NCI-H1105 treated with DMSO at 0.1 percent for 48 hours (cell line): ENCODE data around the gene LRIG1.
A peak's percentile ranks its signal among the peaks of the same experiment; 100 is the strongest.

Experiments used
- DNase-seq: peaks from one replicate; lab custom pipeline; 2025; lab: John Stamatoyannopoulos, UW

LRIG1 gene

GRCh38 chr3:66403323-66403990 is 97.4 kb downstream of the LRIG1 start:
- no peak for DNase-seq

DNA sequence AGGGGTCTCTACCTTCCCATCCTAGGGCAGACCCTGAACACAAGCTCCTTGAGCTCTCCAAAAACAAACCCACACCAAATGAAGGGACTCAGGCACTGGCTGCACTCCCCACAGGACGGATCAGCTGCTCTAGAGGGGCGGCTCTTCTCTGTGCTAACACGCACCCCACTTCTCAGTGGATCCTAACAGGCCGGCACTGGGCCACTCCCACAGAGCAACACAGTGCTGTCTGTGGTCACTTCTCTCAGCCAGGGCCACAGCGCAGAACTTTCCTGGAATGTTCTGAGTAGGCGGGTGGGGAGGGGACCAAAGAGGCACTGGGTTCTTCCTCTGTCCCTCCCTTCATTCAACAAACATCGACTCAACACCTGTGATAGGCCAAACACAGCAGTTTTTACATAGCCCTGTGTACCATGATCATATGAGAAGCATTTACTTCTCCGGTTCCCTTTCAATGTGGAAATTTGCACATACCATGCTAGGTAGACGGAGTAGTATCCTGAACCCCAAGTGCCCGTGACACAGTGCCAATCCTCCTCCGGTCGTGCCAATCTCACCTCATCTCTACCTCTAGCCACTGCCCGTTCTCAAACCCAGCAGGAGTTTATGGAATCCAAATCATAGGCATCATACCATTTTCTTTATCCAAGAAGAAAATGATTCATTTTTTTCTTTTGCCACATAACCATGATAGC is 98.1 kb downstream of the LRIG1 start:
- DNase-seq: no peak

DNA sequence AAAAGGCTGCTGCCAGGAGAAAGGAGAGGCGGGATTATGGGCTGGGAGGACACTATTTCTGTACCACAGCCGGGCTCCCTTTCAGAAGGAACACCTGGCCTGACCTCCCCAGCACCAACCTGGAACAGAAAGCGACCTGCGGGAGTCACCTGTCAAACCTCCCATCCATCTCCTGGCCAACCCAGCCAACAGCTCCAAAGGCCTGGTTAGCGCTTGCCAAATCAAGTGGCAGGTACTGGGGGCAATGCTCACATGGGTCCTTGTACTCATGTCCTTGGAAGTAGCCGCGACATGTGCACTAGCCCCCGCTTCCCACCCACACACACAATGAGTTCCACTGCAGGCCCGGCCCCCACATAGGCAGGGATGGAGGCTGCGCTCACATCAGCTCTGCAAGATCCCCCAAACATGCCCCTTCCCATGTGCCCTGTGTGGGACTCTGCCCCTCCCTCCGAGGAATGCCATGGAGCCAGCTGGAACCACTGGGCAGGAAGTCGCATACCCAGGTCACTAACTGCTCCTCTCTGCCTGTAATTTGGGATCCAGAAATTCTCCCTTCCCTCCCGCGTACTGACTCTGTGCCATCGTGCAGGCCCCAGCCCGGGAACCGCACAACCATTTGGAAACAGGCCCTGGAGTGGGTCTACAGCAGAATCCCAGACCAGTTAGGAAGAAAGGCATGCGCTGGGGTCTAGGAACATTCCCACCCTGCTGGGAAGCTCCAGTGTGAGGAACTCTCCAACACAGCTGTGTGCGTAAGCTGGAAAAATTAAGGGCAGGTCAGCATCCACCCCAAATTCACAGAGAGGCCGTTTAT is 98.9 kb downstream of the LRIG1 start:
- DNase-seq: no peak

- DNase-seq: no peak
Observed at GRCh38 chr3:66401157-66401550, 99.7 kb downstream of the LRIG1 start.

- no peak for DNase-seq
Observed at GRCh38 chr3:66400411-66401156, 100.2 kb downstream of the LRIG1 start.

GRCh38 chr3:66399529-66400232 is 101.1 kb downstream of the LRIG1 start:
- DNase-seq: no peak

GRCh38 chr3:66398228-66399025 is 102.4 kb downstream of the LRIG1 start:
- peak; percentile 41 for DNase-seq

DNA sequence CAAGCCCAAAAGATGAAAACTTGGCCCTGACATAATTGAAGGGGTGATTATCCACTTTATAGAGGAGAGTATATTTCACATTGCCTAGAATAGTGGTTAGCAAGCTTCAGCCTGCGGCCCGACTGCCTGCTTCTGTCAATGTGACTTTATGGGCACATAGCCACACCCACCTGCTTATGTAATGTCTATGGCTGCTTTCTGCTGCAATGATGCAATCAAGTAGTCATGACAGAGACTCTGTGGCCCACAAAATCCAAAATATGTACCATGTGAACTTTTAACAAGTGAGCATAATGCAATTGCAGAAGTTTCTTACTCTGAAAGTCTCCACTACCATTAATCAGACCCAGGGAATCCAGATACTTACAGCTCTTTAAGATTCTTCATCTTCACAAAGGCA is 103.1 kb downstream of the LRIG1 start:
- no peak for DNase-seq

DNA sequence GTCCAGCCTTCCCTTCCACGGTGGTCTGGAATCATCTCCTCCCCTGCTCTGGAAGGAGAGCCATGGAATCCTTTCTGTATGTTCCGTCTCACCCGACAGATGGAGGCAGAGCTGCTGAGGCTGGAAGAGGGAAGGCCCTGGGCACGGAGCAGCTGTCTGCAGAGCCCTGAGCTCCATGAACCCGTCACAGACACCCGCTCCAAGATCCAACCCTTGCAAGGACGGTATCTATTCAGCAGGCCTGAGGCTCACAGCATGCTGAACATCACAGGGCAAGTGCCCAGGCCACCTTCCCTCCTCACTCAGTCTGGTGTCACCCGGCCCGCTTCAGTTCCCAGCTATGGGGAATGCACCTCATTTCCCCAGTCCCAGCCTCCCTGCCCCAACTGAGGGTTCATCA is 103.9 kb downstream of the LRIG1 start:
- no peak for DNase-seq

GRCh38 chr3:66396161-66396760 is 104.6 kb downstream of the LRIG1 start:
- no peak for DNase-seq

DNA sequence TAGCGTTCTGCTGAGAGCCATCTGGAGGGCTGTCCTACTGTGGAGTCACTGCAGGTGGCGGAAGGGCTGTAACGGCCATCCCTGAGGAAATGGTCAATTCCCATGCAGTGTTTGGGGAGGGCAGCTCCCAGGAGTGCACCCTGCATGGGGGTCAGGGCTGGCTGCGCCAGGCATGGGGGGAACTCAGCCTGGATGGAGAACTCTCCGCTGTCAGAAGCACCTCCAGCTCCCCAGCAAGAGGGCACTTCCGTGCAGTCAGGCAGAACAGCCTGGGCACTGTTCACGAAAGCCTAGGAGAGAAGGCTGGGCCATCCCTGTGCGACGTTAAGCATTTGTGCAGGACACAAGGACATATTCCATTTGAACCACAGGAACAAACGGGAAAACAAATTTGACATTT is 105.2 kb downstream of the LRIG1 start:
- no peak for DNase-seq

GRCh38 chr3:66394753-66395249 is 106.0 kb downstream of the LRIG1 start:
- no peak for DNase-seq

GRCh38 chr3:66394019-66394752 is 106.6 kb downstream of the LRIG1 start:
- peak; percentile 22 for DNase-seq

DNA sequence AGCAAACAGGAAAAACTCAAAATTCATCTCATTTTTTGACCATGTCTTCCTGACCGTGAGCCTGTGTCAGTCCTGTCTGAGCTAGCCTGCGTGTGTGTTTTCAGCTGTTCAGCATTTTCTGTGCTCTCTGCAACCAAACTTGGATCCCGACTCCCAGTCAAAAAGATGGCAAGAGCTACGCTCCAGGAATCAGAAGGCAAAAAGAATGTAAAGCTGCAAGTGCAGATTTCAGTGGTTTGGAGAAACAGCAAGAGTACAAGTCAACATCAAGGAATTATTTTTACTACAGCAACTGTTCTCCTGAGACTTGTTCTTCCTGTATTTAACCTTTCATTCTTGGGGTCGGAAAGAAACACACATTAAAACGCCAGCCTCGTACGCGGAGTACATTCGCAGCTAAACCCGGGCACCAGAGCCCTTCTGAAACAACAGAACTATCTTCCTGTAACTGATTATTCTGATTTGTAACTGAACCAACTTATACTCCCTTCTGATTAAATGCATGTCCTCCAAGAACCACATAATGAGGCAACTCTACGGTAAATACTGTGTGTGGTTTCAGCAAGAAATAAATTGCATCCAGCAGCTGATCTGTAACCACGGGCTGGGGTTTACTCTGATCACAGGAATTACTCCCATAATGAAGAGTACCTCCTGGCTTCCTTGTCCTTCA is 107.4 kb downstream of the LRIG1 start:
- DNase-seq: no peak

DNA sequence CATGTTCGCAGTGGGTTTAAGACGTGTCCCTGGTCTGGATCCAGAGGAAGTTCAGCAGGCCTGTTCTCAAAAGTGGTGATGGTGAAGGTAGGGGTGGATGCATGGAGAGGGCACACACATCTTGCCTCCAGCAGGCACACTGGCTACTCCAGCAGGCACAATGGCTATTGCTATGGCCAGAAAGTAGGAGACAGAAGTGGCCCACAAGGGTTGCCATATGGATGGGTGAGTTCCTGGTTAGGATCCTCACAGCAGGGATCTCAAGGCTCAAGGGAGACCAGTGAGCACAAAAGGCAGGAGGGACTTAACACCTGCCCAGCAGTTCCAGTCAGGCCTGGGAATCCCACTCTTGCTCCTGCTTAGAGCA is 107.9 kb downstream of the LRIG1 start:
- DNase-seq: no peak

- DNase-seq: peak; percentile 26
Observed at GRCh38 chr3:66392512-66392911, 108.3 kb downstream of the LRIG1 start.

DNA sequence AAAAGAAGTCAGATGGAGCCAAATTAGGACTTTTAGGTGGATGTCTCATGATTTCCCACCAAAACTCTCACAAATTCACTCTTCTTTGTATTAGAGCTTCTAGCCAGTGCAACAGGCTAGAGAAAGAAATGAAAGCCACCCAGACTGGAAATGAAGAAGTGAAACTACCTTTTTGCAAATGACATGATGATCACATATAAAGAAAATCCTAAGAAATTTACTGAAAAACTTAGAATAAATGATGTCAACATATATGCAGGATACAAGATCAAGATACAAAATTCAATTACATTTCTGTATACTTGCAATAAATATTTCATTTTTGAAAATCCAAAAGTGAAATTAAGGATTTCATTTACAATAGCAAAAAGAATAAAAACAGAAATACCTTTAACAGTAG is 110.8 kb downstream of the LRIG1 start:
- no peak for DNase-seq

DNA sequence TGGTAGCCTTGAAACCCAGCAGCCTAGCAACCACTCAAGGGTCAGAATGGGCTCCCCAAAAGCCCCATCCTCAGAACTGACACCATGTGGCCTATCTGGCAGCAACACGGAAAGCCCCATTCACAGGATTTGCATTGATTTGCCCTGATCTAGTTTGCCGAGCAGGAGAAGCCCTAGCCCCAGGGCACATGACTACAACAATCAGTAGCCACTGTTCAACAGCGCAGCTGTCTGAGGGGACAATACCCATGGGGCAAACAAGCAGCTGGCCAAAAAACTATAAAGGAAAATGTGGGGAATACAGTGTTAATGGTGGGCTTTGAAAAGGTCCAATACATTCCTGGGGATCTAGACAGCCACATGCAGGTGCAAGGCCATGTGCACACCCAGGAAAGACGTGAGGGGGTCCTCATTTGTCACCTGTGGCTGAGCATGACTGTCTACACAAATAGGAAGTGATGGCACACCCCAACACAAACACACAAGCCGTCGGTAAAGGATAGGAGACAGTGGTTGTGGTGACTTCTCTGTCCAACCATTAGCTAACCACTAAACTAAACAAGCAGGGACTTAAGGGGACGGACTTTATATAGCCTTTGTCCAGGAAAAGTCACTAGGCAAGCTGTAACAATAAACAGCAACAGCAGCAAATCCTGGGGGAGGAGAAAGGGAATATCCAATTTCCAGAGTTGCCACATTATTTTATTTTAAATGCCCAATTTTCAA is 113.7 kb downstream of the LRIG1 start:
- no peak for DNase-seq
